GM19193 (cell line): ENCODE results near the gene CUX1.
A peak's percentile ranks its signal among the peaks of the same experiment; 100 is the strongest.

ENCODE experiments used
- POLR2A ChIP-seq: IDR thresholded peaks from 4 replicates; pipeline ENCODE4 v1.6.1; 2011; ENCODE audit not compliant: insufficient read depth, insufficient read length; ENCODE audit errors: extremely low read depth

CUX1 gene

GRCh38 chr7:101814991-101815825 is 2.2 kb upstream of the CUX1 start:
- TF ChIP-seq POLR2A: no peak

- peak; percentile 62 for TF ChIP-seq POLR2A
Measured at GRCh38 chr7:101815826-101816594, 1.4 kb upstream of the CUX1 start.

- no peak for TF ChIP-seq POLR2A
Measured at GRCh38 chr7:101816595-101817470, 593 bp upstream of the CUX1 start.

- TF ChIP-seq POLR2A: no peak
Measured at GRCh38 chr7:101818287-101819071, 1.1 kb downstream of the CUX1 start.

GRCh38 chr7:101819183-101819582 is 1.8 kb downstream of the CUX1 start:
- TF ChIP-seq POLR2A: no peak

GRCh38 chr7:101819913-101820522 is 2.6 kb downstream of the CUX1 start:
- no peak for TF ChIP-seq POLR2A

- no peak for TF ChIP-seq POLR2A
Measured at GRCh38 chr7:101820703-101821102, 3.3 kb downstream of the CUX1 start.

GRCh38 chr7:101823096-101823495 is 5.7 kb downstream of the CUX1 start:
- no peak for TF ChIP-seq POLR2A

- no peak for TF ChIP-seq POLR2A
Measured at GRCh38 chr7:101823596-101823995, 6.2 kb downstream of the CUX1 start.

GRCh38 chr7:101824440-101824839 is 7.0 kb downstream of the CUX1 start:
- TF ChIP-seq POLR2A: no peak

- no peak for TF ChIP-seq POLR2A
Measured at GRCh38 chr7:101826081-101826835, 8.8 kb downstream of the CUX1 start.

- TF ChIP-seq POLR2A: no peak
Measured at GRCh38 chr7:101828301-101829020, 11.0 kb downstream of the CUX1 start.
